HG03280 (cell line): Measurements from ENCODE around the gene CA7.
"Not testable (repeated sequence)": the region's sequence is repeated elsewhere in the genome, so short reads cannot be mapped to it uniquely, and the experiment has no call there.

Experiments used
- ATAC-seq: cut with Tn5 transposase; IDR thresholded peaks from one replicate; pipeline ENCODE4 v1.9.1; 2021; ENCODE audit warnings: mild to moderate bottlenecking, moderate library complexity; ENCODE audit not compliant: unreplicated experiment

CA7 gene

DNA sequence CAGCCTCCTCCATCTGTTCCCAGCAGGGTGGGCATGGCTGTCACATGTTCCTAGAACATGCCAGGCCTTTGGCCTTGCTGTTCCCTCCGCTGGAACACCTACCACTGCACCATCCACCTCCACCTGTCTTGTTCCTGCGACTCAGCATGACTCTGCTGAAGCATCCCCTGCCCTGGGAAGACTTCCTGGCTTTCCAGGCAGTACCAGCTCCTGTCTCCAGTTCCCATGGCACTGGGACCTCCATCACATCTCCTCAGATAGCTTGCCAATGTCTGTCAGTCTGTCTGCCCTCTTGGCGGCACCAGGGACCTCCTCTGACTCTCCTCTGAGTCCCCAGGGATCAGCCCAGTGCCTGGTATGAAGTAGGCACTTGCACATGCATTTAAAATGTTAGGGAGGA lies 51.8 kb downstream of the CA7 start:
- no peak for ATAC-seq

DNA sequence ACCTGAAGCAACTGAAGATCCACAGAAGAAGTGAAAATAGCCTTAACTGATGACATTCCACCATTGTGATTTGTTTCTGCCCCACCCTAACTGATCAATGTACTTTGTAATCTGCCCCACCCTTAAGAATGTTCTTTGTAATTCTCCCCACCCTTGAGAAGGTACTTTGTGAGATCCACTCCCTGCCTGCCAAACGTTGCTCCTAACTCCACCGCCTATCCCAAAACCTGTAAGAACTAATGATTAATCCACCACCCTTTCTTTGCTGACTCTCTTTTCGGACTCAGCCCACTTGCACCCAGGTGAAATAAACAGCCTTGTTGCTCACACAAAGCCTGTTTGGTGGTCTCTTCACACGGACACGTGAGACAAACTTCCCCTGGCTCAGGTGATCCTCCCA lies 52.5 kb downstream of the CA7 start:
- ATAC-seq: not testable (repeated sequence)

DNA sequence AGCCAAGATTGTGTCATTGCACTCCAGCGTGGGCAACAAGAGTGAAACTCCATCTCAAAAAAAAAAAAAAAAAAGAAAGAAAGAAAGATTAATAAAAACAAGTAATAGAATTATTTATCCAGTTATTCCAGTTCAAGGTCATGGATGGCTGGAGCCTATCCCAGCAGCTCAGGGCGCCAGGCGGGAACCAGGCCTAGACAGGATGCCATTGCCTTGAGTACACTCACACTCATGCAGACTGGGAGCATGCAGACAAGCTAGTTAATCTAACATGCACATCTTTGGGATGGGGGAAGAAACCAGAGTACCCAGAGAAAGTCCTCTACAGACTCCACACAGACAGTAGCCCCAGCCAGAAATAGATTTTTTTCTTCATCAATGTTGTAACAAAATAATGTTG lies 54.0 kb downstream of the CA7 start:
- ATAC-seq: no peak

GRCh38 chr16:66898933-66899309 lies 54.7 kb downstream of the CA7 start:
- no peak for ATAC-seq

GRCh38 chr16:66899310-66899944 lies 55.2 kb downstream of the CA7 start:
- no peak for ATAC-seq

GRCh38 chr16:66899945-66900710 lies 55.9 kb downstream of the CA7 start:
- no peak for ATAC-seq

GRCh38 chr16:66900721-66901441 lies 56.7 kb downstream of the CA7 start:
- no peak for ATAC-seq

GRCh38 chr16:66901626-66902025 lies 57.4 kb downstream of the CA7 start:
- ATAC-seq: no peak

DNA sequence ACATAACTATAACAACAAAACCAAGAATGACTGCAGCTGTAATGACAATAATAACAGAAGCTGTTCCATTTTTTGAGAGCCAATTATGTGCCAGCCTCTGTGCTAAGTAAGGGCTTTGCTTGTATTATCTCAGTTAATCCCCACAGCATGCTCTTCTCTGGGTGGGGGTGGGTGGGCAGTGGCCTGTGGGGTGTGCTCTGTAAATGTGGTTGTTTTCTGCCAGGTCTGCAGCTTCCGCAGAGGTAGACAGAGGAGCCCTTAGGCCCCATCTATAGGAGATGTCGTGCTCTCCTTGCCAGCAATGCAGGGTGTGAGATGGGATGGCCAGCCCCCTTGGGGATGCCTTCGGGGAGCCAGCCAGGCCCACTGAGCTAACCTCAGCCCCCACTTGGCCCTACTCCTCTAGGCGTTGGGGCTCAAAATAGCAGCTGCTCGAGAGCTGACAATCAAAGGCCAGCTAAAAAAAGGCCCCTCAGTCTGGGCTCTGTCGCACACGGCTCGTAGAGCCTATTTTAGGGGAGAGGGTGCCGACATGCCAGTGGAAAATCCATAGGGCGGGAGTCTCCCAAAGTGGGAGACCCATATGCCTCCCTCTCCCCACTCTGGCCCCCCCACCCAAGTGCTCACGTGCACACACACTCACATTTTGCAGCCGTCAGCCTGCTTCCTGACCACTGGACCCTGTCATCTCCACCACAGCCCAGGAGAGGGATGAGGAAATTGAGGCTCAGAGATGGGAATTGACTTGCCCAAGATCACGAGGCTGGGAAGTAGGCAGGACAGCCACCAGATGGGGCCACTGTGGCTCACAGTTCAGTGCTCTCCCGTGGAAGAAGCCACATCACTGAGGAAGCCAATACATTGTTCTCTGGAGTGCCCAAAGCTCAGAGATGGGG lies 58.7 kb downstream of the CA7 start:
- no peak for ATAC-seq
